ENCODE measurements around the gene PSORS1C1. TPM values are rescaled to one million over a fixed set of nuclear protein-coding genes. Genes with fewer than 3 reads are reported as not detected.
A peak's percentile ranks its signal among the peaks of the same experiment; 100 is the strongest.
"Not testable (repeated sequence)": the region's sequence is repeated elsewhere in the genome, so short reads cannot be mapped to it uniquely, and the experiment has no call there.

PSORS1C1 gene
- total RNA-seq, 1 donor from 2014 or later = under 0.01 TPM

DNA sequence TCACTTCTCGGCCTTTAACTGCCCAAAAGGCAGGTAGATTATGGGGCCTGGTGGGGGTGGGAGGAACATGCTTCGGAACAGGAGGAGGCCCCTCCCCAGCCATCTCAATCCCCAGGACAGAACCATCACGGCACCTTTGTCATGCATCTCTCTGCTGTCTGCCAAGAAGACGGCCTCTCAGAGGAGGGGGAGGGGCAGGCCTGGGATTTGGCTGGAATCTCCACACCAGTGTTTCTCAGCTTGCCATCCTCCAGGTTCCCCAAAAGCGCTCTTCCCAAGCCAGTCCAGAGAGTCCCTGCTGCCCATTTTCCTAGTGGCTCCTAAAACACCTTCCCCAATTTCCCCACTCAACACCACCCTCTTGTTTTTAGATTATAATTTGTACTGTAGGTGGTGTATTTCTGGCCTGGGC is 58.4 kb downstream of the PSORS1C1 start:
- no peaks in the 10 kb centered on the region for H3K4me1 ChIP-seq (ENCODE audit: control insufficient read depth in 3 of 3, insufficient read depth in 3 of 3, low read length in 3 of 3)
- no peak overlapping the region for H3K27ac ChIP-seq (ENCODE audit: low read depth, low read length)
- H3K9ac ChIP-seq (ENCODE audit: low read depth in 1 of 3, low read length in 3 of 3) = no peak overlapping the region
- no peak overlapping the region for H3K4me3 ChIP-seq (ENCODE audit: low read length in 3 of 3)
- H3K36me3 ChIP-seq (ENCODE audit: control insufficient read depth in 3 of 3, insufficient read depth in 3 of 3, low read length in 3 of 3) = peaks cover 0 to 7% (median 6%) of the 10 kb centered on the region in 3 donors
- H3K27me3 ChIP-seq (ENCODE audit: control insufficient read depth in 3 of 3, insufficient read depth in 3 of 3, low read length in 3 of 3) = no peaks in the 10 kb centered on the region
- H3K9me3 ChIP-seq (ENCODE audit: control insufficient read depth in 3 of 3, low read length in 3 of 3) = no peaks in the 10 kb centered on the region

DNA sequence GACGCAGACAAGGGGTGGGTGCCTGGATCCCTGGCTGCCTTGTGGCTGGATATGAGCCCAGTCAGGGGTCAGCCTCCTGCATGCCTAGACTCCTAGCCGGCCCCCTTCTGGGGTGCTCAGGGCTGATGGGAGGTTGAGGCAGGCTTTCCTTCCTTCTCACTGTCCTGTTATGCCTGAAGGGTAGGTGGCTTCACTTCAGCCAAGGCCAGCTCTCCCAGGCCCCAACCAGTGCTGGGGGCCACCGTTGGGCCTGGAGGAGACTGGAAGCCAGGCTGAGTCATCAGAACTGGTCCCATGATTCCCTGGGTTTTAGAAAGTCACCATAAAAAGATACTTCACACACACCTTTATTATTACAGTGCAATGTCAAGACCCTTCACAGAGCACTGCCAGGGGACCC is 58.8 kb downstream of the PSORS1C1 start:
- Histone ChIP-seq H3K4me1 (ENCODE audit: control insufficient read depth in 3 of 3, insufficient read depth in 3 of 3, low read length in 3 of 3) (peaks cover 0 to 1% (median 0%) of the 10 kb centered on the region in 3 donors), H3K27ac (ENCODE audit: low read depth, low read length) (no peak overlapping the region), H3K9ac (ENCODE audit: low read depth in 1 of 3, low read length in 3 of 3) (no peak overlapping the region), H3K27me3 (ENCODE audit: control insufficient read depth in 3 of 3, insufficient read depth in 3 of 3, low read length in 3 of 3) (no peaks in the 10 kb centered on the region), H3K4me3 (ENCODE audit: low read length in 3 of 3) (no peak overlapping the region), H3K36me3 (ENCODE audit: control insufficient read depth in 3 of 3, insufficient read depth in 3 of 3, low read length in 3 of 3) (peaks cover 0 to 7% (median 6%) of the 10 kb centered on the region in 3 donors), H3K9me3 (ENCODE audit: control insufficient read depth in 3 of 3, low read length in 3 of 3) (no peaks in the 10 kb centered on the region)

DNA sequence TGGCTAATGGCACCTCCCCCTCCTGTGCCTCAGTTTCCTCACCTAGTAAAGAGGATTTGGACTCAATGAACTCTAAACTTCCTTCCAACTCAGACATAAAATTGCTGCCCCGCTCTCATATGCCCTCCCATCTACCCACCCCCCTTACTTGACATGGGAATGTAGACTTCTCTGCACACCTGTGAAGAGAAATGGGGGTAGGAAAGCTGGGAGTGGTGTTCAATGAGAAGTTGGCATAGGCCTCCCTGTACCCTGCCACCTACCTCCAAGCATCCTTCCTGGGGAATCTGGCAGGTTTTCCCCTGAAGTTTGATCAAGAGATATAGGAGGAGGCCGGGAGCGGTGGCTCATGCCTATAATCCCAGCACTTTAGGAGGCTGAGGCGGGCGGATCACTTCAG is 59.8 kb downstream of the PSORS1C1 start:
- Histone ChIP-seq H3K27me3 (ENCODE audit: control insufficient read depth in 3 of 3, insufficient read depth in 3 of 3, low read length in 3 of 3) (no peaks in the 10 kb centered on the region), H3K36me3 (ENCODE audit: control insufficient read depth in 3 of 3, insufficient read depth in 3 of 3, low read length in 3 of 3) (peaks cover 0 to 7% (median 6%) of the 10 kb centered on the region in 3 donors), H3K9ac (ENCODE audit: low read depth in 1 of 3, low read length in 3 of 3) (no peak overlapping the region), H3K27ac (ENCODE audit: low read depth, low read length) (no peak overlapping the region), H3K4me1 (ENCODE audit: control insufficient read depth in 3 of 3, insufficient read depth in 3 of 3, low read length in 3 of 3) (peaks cover 0 to 2% (median 2%) of the 10 kb centered on the region in 3 donors), H3K4me3 (ENCODE audit: low read length in 3 of 3) (no peak overlapping the region), H3K9me3 (ENCODE audit: control insufficient read depth in 3 of 3, low read length in 3 of 3) (no peaks in the 10 kb centered on the region)

DNA sequence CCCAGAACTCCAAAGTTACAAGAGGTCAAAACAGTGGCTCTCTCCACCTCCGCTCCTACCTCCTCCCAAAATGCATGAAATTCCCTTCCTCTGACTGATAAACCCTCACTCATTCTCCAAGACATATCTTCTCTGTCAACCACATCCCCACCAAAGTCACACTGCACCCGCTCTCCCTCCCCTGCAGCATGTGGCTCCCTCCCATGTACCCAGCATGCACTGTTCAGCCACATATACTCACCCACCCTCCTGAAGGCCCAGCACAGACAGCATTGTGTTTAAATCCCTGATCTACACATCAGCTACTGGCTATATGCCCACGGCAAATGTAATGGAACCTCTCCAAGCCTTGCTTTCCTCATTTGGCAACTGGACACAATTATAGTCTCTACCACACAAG is 61.4 kb downstream of the PSORS1C1 start:
- H3K4me3 ChIP-seq (ENCODE audit: low read length in 3 of 3) = no peak overlapping the region
- H3K27ac ChIP-seq (ENCODE audit: low read depth, low read length) = no peak overlapping the region
- H3K9me3 ChIP-seq (ENCODE audit: control insufficient read depth in 3 of 3, low read length in 3 of 3) = no peaks in the 10 kb centered on the region
- H3K27me3 ChIP-seq (ENCODE audit: control insufficient read depth in 3 of 3, insufficient read depth in 3 of 3, low read length in 3 of 3) = no peaks in the 10 kb centered on the region
- peaks cover 0 to 7% (median 6%) of the 10 kb centered on the region in 3 donors for H3K36me3 ChIP-seq (ENCODE audit: control insufficient read depth in 3 of 3, insufficient read depth in 3 of 3, low read length in 3 of 3)
- H3K9ac ChIP-seq (ENCODE audit: low read depth in 1 of 3, low read length in 3 of 3) = no peak overlapping the region
- H3K4me1 ChIP-seq (ENCODE audit: control insufficient read depth in 3 of 3, insufficient read depth in 3 of 3, low read length in 3 of 3) = peaks cover 0 to 6% (median 2%) of the 10 kb centered on the region in 3 donors

DNA sequence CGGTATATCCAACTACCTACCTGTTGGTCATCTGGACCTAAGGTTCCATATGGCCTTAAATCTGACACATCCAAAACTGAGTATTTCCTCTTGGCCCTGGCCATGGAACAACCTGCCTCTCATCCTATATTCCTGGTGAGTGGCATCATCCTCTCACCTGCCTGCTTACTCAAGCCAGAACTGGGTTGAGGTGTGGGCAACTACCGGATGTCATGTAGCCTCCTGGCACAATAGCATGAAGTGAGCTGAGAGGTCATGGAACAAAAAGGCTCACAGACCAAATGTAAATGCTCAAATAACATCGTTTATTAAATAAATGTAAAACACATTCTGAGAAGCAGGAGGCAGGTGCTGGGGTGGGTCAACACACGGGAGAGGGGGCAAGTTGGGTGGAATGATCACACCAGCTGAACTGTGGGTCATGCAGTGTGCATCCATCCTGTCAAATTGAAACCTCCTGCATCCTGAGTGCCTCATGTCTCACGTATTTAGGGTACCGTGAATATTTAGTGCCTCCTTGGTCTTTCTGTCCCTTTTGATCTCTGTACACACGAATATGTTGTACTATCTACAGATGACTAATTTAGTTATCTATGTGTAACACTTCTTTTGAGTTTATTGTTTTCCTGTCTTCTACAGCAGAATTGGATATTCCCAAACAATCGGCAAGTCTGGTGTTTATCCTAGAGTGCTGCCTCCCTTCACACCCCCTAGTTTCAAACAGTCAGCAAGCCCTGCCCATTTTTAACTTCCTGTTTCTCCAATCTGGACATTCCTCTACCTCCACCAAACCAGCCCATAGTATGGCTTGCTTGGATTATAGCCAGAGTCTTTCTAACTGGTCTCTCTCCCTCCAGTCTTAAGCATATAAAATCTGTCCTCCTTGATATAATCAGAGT is 63.8 kb downstream of the PSORS1C1 start:
- Histone ChIP-seq H3K27ac (ENCODE audit: low read depth, low read length) (no peak overlapping the region), H3K36me3 (ENCODE audit: control insufficient read depth in 3 of 3, insufficient read depth in 3 of 3, low read length in 3 of 3) (peaks cover 0 to 7% (median 6%) of the 10 kb centered on the region in 3 donors), H3K9me3 (ENCODE audit: control insufficient read depth in 3 of 3, low read length in 3 of 3) (no peaks in the 10 kb centered on the region), H3K27me3 (ENCODE audit: control insufficient read depth in 3 of 3, insufficient read depth in 3 of 3, low read length in 3 of 3) (no peaks in the 10 kb centered on the region), H3K4me3 (ENCODE audit: low read length in 3 of 3) (no peak overlapping the region), H3K9ac (ENCODE audit: low read depth in 1 of 3, low read length in 3 of 3) (no peak overlapping the region), H3K4me1 (ENCODE audit: control insufficient read depth in 3 of 3, insufficient read depth in 3 of 3, low read length in 3 of 3) (peaks cover 0 to 6% (median 2%) of the 10 kb centered on the region in 3 donors)

DNA sequence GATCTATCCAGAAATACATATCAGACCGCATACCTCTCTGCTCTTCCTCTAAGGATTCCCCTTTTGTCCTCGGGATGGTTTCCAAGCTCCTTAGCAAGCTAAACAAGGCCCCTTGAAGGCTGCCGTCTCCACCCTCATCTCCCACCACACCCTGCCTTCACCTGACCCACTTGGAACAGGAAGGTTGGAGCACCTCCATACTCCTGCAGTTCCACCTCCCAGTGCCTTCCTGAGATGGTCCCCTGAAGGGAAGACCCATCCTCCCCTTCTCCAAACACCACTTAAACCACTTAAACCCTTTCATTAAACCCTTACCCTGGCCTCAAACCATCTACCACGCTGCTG is 64.4 kb downstream of the PSORS1C1 start:
- H3K27ac ChIP-seq (ENCODE audit: low read depth, low read length) = no peak overlapping the region
- H3K4me1 ChIP-seq (ENCODE audit: control insufficient read depth in 3 of 3, insufficient read depth in 3 of 3, low read length in 3 of 3) = peaks cover 0 to 6% (median 2%) of the 10 kb centered on the region in 3 donors
- no peak overlapping the region for H3K4me3 ChIP-seq (ENCODE audit: low read length in 3 of 3)
- no peak overlapping the region for H3K9ac ChIP-seq (ENCODE audit: low read depth in 1 of 3, low read length in 3 of 3)
- H3K9me3 ChIP-seq (ENCODE audit: control insufficient read depth in 3 of 3, low read length in 3 of 3) = no peaks in the 10 kb centered on the region
- H3K27me3 ChIP-seq (ENCODE audit: control insufficient read depth in 3 of 3, insufficient read depth in 3 of 3, low read length in 3 of 3) = no peaks in the 10 kb centered on the region
- H3K36me3 ChIP-seq (ENCODE audit: control insufficient read depth in 3 of 3, insufficient read depth in 3 of 3, low read length in 3 of 3) = peaks cover 0 to 7% (median 6%) of the 10 kb centered on the region in 3 donors

DNA sequence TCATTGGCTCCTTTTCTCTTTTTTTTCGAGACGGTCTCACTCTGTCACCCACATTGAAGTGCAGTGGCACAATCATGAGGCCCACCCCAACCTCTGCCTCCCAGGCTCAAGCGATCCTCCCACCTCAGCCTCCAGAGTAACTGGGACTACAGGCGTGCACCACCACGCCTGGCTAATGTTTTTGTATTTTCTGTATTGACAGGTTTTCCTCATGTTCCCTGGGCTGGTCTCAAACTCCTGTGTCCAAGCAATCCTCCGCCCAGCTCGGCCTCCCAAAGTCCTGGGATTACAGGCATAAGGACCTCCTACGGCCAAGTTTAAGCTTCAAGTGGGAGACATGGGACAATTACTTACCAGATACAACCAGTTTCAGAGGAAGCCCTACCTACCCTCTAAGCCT is 65.3 kb downstream of the PSORS1C1 start:
- Histone ChIP-seq H3K9ac (ENCODE audit: low read depth in 1 of 3, low read length in 3 of 3) (peak overlapping the region in 2 of 3 donors; percentile 72 to 84), H3K4me3 (ENCODE audit: low read length in 3 of 3) (peak overlapping the region; percentile 58 to 75 (median 63)), H3K27me3 (ENCODE audit: control insufficient read depth in 3 of 3, insufficient read depth in 3 of 3, low read length in 3 of 3) (no peaks in the 10 kb centered on the region), H3K27ac (ENCODE audit: low read depth, low read length) (no peak overlapping the region), H3K36me3 (ENCODE audit: control insufficient read depth in 3 of 3, insufficient read depth in 3 of 3, low read length in 3 of 3) (peaks cover 0 to 7% (median 6%) of the 10 kb centered on the region in 3 donors), H3K9me3 (ENCODE audit: control insufficient read depth in 3 of 3, low read length in 3 of 3) (no peaks in the 10 kb centered on the region), H3K4me1 (ENCODE audit: control insufficient read depth in 3 of 3, insufficient read depth in 3 of 3, low read length in 3 of 3) (peaks cover 0 to 6% (median 2%) of the 10 kb centered on the region in 3 donors)

DNA sequence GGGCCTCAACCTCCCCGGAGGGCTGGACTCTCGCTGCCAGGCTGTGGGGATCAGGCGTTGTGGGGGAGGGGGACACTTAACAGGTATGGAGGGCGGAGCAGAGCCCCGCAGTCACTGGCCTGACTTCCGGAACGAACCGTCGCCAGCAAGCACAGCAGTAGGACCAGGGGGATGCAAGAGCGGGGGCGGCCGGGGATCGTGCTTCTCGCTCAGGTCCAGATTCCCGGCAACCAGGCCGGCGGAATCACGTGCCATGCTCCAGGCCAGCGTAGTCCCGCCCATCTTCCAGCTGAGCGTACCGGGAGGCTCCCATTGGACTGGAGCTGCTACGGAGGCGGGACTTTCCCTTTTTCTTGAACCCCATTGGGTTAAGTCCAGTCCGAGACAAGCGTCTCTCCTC is 65.9 kb downstream of the PSORS1C1 start:
- Histone ChIP-seq H3K4me3 (ENCODE audit: low read length in 3 of 3) (peak overlapping the region; percentile 58 to 75 (median 63)), H3K27me3 (ENCODE audit: control insufficient read depth in 3 of 3, insufficient read depth in 3 of 3, low read length in 3 of 3) (no peaks in the 10 kb centered on the region), H3K4me1 (ENCODE audit: control insufficient read depth in 3 of 3, insufficient read depth in 3 of 3, low read length in 3 of 3) (peaks cover 0 to 10% (median 5%) of the 10 kb centered on the region in 3 donors), H3K27ac (ENCODE audit: low read depth, low read length) (peak overlapping the region; percentile 23), H3K36me3 (ENCODE audit: control insufficient read depth in 3 of 3, insufficient read depth in 3 of 3, low read length in 3 of 3) (peaks cover 0 to 5% (median 3%) of the 10 kb centered on the region in 3 donors), H3K9ac (ENCODE audit: low read depth in 1 of 3, low read length in 3 of 3) (peak overlapping the region; percentile 40 to 84 (median 72)), H3K9me3 (ENCODE audit: control insufficient read depth in 3 of 3, low read length in 3 of 3) (no peaks in the 10 kb centered on the region)

DNA sequence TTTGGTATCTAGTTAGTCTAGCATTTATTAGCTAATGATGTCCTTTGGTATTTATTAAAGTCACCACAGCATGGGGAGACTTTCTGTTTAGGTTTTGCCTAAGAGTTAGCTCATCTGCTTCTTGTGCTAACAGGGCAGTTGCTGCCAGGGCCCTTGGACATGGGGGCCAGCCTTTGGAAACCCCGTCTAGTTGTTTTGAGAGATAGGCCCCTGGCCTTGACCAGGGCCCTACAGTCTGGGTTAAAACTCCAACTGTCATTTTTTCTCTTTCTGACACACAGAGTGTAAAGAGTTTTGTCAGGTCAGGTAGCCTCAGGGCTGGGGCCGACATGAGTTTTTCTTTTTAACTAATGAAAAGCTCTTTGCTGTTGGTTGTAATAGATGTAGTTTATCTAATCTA is 68.7 kb downstream of the PSORS1C1 start:
- not testable (repeated sequence) for H3K27ac ChIP-seq (ENCODE audit: low read depth, low read length); H3K9ac ChIP-seq (ENCODE audit: low read depth in 1 of 3, low read length in 3 of 3); H3K4me3 ChIP-seq (ENCODE audit: low read length in 3 of 3); H3K9me3 ChIP-seq (ENCODE audit: control insufficient read depth in 3 of 3, low read length in 3 of 3); H3K27me3 ChIP-seq (ENCODE audit: control insufficient read depth in 3 of 3, insufficient read depth in 3 of 3, low read length in 3 of 3); H3K36me3 ChIP-seq (ENCODE audit: control insufficient read depth in 3 of 3, insufficient read depth in 3 of 3, low read length in 3 of 3)
- peaks cover 7 to 15% (median 11%) of the 10 kb centered on the region in 3 donors for H3K4me1 ChIP-seq (ENCODE audit: control insufficient read depth in 3 of 3, insufficient read depth in 3 of 3, low read length in 3 of 3)

DNA sequence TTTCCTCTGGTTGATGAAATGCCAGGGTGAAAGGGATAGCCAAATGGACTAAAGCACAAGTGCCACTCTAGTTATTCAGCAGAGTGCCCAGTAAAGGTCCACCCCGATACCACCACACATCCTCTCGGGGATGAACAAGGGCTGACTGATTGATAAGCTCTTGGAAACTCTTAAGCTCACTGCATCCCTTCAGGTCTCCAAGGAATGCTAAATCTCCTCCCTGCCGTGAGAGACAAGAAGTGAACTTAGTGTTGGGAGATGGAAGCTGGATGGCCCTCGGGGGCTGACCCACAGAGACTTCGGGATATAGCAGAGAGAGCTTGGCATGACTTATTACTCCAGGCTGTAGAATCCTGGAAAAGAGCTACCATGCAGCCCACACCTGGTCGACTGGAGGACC is 69.3 kb downstream of the PSORS1C1 start:
- peaks cover 7 to 13% (median 11%) of the 10 kb centered on the region in 3 donors for H3K4me1 ChIP-seq (ENCODE audit: control insufficient read depth in 3 of 3, insufficient read depth in 3 of 3, low read length in 3 of 3)
- not testable (repeated sequence) for H3K36me3 ChIP-seq (ENCODE audit: control insufficient read depth in 3 of 3, insufficient read depth in 3 of 3, low read length in 3 of 3); H3K9ac ChIP-seq (ENCODE audit: low read depth in 1 of 3, low read length in 3 of 3); H3K9me3 ChIP-seq (ENCODE audit: control insufficient read depth in 3 of 3, low read length in 3 of 3); H3K27me3 ChIP-seq (ENCODE audit: control insufficient read depth in 3 of 3, insufficient read depth in 3 of 3, low read length in 3 of 3); H3K4me3 ChIP-seq (ENCODE audit: low read length in 3 of 3); H3K27ac ChIP-seq (ENCODE audit: low read depth, low read length)
